HG02884 (cell line): ENCODE data around the gene EVI5.
"Not testable (repeated sequence)": the region's sequence is repeated elsewhere in the genome, so short reads cannot be mapped to it uniquely, and the experiment has no call there.

Experiments
- ATAC-seq: cut with Tn5 transposase; IDR thresholded peaks from one replicate; pipeline ENCODE4 v1.9.1; 2021; ENCODE audit warnings: mild to moderate bottlenecking, moderate library complexity; ENCODE audit not compliant: unreplicated experiment

EVI5 gene

GRCh38 chr1:92749024-92749634, 35.8 kb downstream of the EVI5 start:
- peak; percentile 57 for ATAC-seq

- ATAC-seq = no peak
These were observed 36.8 kb downstream of the EVI5 start for GRCh38 chr1:92748138-92748537.

GRCh38 chr1:92747735-92748134, 37.2 kb downstream of the EVI5 start:
- no peak for ATAC-seq

GRCh38 chr1:92746255-92746654, 38.7 kb downstream of the EVI5 start:
- ATAC-seq = not testable (repeated sequence)

GRCh38 chr1:92743221-92743620, 41.7 kb downstream of the EVI5 start:
- no peak for ATAC-seq

- no peak for ATAC-seq
These were observed 45.0 kb downstream of the EVI5 start for GRCh38 chr1:92739669-92740524.

- ATAC-seq = no peak
These were observed 48.5 kb downstream of the EVI5 start for GRCh38 chr1:92736395-92736794.

GRCh38 chr1:92730476-92730875, 54.4 kb downstream of the EVI5 start:
- no peak for ATAC-seq

- ATAC-seq = no peak
These were observed 56.2 kb downstream of the EVI5 start for GRCh38 chr1:92728697-92729096.

- ATAC-seq = not testable (repeated sequence)
These were observed 61.2 kb downstream of the EVI5 start for GRCh38 chr1:92723713-92724112.

- ATAC-seq = no peak
These were observed 63.0 kb downstream of the EVI5 start for GRCh38 chr1:92721886-92722285.

- ATAC-seq = not testable (repeated sequence)
These were observed 63.8 kb downstream of the EVI5 start for GRCh38 chr1:92721157-92721556.

- not testable (repeated sequence) for ATAC-seq
These were observed 69.4 kb downstream of the EVI5 start for GRCh38 chr1:92715476-92715951.

- ATAC-seq = no peak
These were observed 71.0 kb downstream of the EVI5 start for GRCh38 chr1:92713939-92714338.

GRCh38 chr1:92711473-92712165, 73.3 kb downstream of the EVI5 start:
- no peak for ATAC-seq

- ATAC-seq = no peak
These were observed 75.2 kb downstream of the EVI5 start for GRCh38 chr1:92709738-92710137.

GRCh38 chr1:92708368-92708950, 76.4 kb downstream of the EVI5 start:
- no peak for ATAC-seq

- ATAC-seq = no peak
These were observed 77.2 kb downstream of the EVI5 start for GRCh38 chr1:92707709-92708108.

GRCh38 chr1:92707292-92707691, 77.6 kb downstream of the EVI5 start:
- ATAC-seq = no peak

- ATAC-seq = no peak
These were observed 79.5 kb downstream of the EVI5 start for GRCh38 chr1:92705446-92705845.

GRCh38 chr1:92701147-92701546, 83.8 kb downstream of the EVI5 start:
- no peak for ATAC-seq
